M059J (cell line): ENCODE measurements around the gene CPAMD8. TPM values are rescaled to one million over a fixed set of nuclear protein-coding genes. Genes with fewer than 3 reads are reported as not detected.

Source experiments
- DNase-seq: peaks from one replicate; pipeline ENCODE4 v3.0.0-alpha.2; 2012; ENCODE audit warnings: low read depth
- total RNA-seq: library from RNA; depleted of rRNA; stranded (reverse); fragments of >200 nt; shearing (Covaris generic); gene quantifications from 2 replicates; pipeline ENCODE4 v1.2.3, GENCODE V29; 2014

Gene CPAMD8
- total RNA-seq, 1 experiment from 2014 or later: not detected

GRCh38 chr19:17041976-17042375, 15.4 kb upstream of the CPAMD8 start:
- no peak for DNase-seq

DNA sequence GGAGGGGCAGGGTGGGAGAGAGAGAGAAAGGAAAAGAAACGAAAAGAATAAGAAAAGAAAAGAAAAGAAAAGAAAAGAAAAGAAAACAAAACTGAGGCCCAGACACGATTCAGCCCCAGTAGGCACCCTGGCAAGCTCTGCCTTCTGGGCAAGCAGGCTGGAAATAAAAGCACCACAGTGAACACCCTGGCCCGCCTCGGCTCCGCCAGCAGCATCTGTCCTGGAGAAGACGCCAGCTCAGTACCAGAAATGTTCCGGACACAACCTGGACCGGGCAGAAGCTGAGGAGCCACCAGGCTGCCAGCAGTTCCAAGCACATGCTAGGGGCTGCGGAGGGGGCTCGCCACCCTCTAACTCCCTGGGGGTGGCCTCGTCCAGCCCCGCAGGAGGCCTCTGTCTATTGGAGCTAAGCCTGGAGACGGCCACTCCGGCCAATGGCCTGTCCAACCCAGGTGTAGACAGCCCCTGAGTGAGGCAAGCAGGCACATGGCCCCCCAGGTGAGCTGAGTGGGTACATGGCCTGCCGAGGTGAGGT, 11.4 kb upstream of the CPAMD8 start:
- no peak for DNase-seq

- DNase-seq: no peak
These were observed 10.6 kb upstream of the CPAMD8 start for GRCh38 chr19:17037184-17037583.

- no peak for DNase-seq
These were observed 10.0 kb upstream of the CPAMD8 start for GRCh38 chr19:17036640-17037039.

DNA sequence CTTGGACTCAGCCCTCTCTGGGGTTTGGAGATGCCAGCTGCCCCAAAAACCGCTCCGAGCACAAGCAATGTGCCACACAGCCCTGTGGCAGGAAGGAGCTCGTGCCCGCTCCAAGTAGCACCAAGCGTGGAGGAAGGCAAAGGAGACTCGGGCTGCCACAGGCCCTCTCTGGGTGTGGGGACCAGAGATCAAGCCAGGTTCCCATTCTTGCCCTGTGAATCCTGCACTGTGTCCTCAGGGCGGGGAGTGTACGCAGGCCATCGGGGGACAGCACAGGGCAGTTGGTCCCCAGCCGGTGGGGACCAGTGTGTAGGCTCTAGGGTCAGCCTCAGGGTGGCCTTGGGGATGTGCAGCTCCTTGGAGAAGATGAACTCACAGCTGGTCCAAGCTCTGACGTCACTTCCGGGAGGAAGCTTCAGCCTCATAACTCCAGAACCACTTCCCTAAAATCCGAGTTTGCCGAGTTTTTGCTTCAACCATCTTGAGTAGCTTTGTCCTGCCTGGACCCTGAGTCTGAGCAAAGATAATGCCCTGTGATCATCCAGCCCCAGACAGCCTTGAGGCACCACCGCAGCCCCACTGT, 9.3 kb upstream of the CPAMD8 start:
- DNase-seq: peak; percentile 22

GRCh38 chr19:17031741-17032140, 5.1 kb upstream of the CPAMD8 start:
- no peak for DNase-seq

DNA sequence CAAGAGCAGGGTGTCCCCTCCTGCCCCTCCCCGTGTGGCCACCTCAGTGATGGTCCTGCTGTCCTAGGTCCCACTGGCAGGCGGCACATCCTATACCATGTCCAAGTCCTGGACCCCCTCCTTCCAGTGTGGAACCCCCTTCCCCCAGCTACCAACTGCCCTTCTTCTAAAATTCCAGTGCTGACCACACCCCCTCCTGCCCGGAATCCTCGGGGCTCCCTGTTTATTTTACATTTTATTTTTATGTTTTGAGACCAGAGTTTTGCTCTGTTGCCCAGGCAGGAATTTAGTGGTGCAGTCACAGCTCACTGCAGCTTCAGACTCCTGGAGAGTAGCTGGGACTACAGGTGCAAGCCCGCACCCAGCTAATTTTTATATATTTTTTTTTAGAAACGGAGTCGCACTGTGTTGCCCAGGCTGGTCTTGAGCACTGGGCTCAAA, 945 bp upstream of the CPAMD8 start:
- DNase-seq: no peak

DNA sequence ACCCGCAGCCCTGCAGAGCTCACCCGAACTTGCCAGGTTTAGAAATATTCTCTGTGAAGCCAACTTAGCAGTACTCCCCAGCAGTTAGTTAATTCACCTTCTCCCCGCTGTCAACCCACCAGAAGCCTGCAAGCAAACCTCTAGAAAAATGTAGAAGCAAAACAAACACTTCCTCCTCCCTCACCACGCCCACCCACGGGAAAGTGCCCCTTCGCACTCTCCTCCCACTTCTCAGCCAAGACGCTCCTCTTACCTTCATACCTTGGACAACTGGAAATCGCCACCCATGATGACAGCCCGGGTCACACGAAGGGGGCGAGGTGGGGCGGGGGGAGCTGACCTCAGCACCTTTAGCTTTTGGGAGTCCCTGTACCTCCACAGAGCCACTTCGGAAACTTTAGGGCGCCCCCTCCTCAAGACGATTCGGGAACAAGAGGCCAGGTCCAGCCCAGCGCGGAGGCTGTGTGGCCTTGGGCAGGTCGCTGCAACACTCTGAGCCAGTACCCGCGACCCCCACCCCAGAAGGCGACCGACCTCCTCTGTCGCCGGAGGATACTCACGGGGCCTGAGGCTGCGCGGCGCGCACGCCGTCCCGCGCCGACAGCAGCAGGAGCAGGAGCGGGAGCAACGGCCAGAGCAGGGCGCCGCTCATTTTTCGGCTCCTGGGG, 485 bp downstream of the CPAMD8 start:
- no peak for DNase-seq

DNA sequence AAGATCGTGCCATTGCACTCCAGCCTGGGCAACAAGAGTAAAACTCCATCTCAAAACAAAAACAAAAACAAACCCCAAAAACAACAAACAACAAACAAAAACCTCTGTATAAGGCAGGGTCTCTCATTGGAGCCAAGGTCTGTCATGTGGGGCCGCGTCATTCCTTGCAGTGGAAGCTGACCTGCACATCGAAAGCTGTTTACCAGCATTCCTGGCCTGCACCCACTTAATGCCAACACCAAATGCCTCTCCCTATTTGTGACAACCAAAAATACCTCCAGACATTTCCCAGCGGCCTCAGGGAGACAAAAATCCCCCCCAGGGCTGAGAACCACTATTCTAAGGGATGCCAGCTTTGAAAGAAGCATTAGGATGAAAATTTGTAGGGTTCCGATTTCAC, 1.2 kb downstream of the CPAMD8 start:
- no peak for DNase-seq

DNA sequence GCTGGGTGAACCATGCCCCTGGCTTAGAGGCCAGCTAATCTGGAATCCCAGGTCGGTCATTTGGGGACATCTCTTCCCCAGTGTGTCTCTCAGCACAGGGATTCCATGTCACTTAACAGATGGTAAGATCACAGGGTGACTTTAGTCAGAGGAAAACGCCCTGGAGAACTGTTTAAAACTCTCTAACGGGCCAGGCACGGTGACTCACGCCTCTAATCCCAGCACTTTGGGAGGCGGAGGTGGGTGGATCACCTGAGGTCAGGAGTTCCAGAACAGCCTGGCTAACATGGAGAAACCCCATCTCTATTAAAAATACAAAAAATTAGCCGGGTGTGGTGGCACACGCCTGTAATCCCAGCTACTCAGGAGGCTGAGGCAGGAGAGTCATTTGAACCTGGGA, 1.7 kb downstream of the CPAMD8 start:
- peak; percentile 49 for DNase-seq

GRCh38 chr19:17023805-17024204, 2.8 kb downstream of the CPAMD8 start:
- no peak for DNase-seq

DNA sequence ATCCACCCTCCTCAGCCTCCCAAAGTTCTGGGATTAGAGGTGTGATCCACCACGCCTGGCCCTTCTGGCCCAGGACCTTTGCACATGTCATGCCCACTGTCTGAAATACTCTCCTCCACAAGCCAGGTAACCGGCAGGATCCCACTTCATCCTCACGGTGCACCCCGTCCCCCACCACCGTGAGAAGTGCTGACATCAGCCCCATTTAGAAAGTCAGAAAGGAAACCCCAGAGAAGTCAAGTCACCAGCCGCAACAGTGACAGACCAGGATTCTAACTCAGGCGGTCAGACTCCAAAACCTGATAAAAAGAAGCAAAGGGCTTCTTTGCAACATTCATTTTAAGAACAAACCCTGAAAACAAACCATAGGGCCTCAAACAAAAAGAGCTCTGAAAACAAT, 3.9 kb downstream of the CPAMD8 start:
- DNase-seq: no peak

GRCh38 chr19:17021793-17022590, 4.6 kb downstream of the CPAMD8 start:
- DNase-seq: peak; percentile 43

DNA sequence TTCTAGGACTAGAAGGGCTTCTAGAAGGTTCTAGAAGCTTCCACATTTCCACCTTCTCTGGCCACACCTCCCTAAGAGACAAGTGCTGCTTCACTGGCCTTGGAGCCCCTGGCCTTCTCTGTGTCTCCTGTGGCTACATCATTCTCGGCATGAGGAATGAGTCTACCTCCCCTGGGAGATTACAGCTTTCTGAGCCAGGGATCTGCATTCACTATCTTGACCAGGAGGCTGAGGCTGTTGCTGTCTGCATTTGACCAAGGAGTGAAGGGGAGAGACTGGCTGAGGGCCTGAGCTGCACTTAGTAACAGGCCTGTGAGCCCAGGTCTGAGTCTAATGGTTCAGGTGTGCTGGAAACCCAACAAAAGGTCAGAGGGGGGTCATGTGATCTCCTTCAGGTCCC, 5.3 kb downstream of the CPAMD8 start:
- no peak for DNase-seq

DNA sequence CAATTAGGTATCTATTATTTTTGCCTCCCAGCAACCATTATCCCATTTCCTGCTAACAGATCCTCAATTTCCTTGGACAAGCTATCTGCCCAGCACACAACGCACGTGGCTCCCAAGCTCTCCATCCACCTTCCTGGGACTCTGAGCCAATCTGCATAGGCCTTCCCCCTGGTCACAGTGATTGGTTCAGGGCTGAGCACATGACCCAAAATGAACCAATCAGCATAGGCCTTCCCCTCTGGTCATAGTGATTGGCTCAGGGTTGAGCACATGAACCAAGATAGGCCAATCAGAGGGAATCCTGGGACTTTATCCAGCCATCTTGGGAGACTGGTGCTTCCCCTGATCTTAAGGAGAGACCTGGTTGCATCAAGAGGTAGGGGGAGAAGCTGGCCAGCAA, 5.8 kb downstream of the CPAMD8 start:
- DNase-seq: peak; percentile 12

- no peak for DNase-seq
These were observed 6.2 kb downstream of the CPAMD8 start for GRCh38 chr19:17020385-17020784.

DNA sequence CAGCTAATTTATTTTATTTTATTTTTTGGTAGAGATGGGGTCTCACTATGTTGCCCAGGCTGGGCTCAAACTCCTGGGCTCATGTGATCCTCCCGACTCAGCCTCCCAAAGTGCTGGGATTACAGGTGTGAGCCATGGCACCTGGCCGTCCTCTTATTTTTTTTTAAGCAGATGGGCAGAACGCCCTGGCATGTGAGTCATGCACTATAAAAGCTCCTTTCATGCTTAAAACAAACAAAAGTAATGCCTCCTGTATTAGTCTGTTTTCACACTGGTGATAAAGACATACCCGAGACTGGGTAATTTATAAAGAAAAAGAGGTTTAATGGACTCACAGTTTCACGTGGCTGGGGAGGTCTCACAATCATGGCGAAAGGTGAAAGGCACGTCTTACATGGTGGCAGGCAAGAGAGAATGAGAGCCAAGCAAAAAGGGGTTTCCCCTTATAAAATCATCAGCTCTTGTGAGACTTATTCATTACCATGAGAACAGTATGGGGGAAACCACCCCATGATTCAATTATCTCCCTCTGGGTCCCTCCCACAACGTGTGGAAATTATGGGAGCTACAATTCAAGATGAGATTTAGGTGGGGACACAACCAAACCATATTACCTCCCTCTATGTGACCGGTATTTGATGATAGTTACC, 12.3 kb downstream of the CPAMD8 start:
- peak; percentile 34 for DNase-seq

DNA sequence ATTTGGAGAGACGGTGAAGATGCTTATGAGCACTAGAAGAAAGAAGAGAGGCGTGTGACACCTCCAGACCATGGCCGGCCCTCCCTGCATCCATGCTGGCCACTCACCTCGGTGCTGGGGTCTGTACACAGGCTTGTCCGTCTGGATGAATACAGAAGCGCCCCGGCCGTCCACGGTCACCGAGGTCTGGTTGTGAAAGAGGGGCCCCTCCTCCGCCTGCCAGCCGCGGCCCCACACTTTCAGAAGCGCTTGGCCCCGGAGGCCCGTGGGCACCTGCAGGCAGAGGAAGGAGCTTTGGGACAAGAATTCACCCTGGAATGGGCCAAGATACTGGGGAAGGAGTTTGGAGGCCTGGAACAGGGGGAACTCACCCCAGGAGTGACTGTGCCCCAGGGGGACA, 15.1 kb downstream of the CPAMD8 start:
- DNase-seq: no peak

DNA sequence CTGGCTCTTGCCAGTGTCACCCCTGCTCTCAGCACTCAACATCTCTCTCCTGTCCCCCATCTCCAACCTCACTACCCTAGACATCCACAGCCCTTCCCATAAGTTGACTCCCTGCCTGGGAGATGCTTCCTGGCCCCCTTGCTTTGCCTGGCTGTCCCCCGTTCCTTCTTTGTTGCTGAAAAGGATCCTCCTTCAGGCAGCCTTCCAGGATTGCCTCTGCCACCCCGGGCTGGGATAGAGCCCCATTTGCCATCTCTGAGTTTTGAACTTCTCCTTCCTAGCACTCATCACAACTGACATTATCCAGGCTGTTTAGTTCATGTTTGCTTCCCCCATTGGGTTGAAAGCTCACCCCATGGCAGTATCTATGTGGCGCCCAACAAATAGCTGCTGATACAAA, 20.0 kb downstream of the CPAMD8 start:
- no peak for DNase-seq

- DNase-seq: no peak
These were observed 21.6 kb downstream of the CPAMD8 start for GRCh38 chr19:17005000-17005399.

DNA sequence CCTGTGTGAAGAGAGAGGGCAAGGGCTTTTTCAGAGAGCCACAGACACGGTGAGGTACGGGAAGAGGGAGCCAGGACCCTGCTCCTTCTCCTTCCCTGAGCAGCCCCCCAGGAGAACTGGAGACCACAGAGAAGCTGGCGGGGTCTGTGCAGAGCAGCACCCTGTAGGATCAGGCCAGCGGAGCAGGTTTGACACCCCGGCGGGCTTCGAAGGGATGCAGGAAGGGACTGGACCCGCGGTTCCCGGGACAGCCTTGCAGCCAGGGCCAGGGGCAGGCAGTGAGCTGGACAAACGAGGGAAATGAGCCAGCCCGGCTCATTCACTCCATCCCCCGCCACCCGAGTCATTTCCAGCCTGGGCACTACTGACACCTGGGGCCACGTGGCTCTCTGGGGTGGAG, 22.2 kb downstream of the CPAMD8 start:
- DNase-seq: no peak

DNA sequence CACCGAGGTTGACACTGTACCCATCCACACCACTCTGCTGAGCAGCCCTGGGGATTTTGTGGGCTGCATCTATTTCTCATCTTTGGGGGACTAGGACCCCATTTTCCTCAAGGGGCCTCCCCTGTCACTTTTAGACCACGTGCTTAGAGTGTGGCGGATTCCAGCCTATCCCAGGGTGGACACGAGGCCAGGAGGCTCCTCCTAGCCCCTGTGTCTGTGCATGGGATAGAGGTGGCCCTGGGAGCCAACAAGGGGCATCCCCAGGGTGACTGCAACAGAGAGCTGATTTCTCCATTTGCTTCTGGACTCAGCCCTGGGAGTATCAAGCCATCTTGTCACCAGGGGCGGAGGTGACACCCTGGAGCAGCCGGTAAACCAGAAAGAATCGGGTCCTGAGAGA, 24.2 kb downstream of the CPAMD8 start:
- DNase-seq: no peak
